Stimulated activated CD8-positive, alpha-beta memory T cell treated with anti-CD3 and anti-CD28 coated beads, Interleukin-15, amount 100 ng/mL, for 48 hours (primary cell): ENCODE data around the gene SCP2.
"Not testable (repeated sequence)": the region's sequence is repeated elsewhere in the genome, so short reads cannot be mapped to it uniquely, and the experiment has no call there.

ENCODE experiments used
- DNase-seq, 2 donors: peaks; one replicate each; pipeline ENCODE4 v3.0.0-alpha.2; 2020; ENCODE audit warnings: low read depth in 2 of 2

Gene SCP2

GRCh38 chr1:52973841-52974240, 46.8 kb downstream of the SCP2 start:
- DNase-seq, result no peak

GRCh38 chr1:52976183-52977035, 49.3 kb downstream of the SCP2 start:
- no peak for DNase-seq

GRCh38 chr1:52978045-52978444, 51.0 kb downstream of the SCP2 start:
- DNase-seq, result no peak

- DNase-seq, result not testable (repeated sequence)
These were observed 65.7 kb downstream of the SCP2 start for GRCh38 chr1:52992733-52993132.

GRCh38 chr1:52994656-52995055, 67.6 kb downstream of the SCP2 start:
- no peak for DNase-seq

- no peak for DNase-seq
These were observed 69.6 kb downstream of the SCP2 start for GRCh38 chr1:52996653-52997052.

GRCh38 chr1:53001128-53001527, 74.1 kb downstream of the SCP2 start:
- no peak for DNase-seq

- DNase-seq, result not testable (repeated sequence)
These were observed 79.5 kb downstream of the SCP2 start for GRCh38 chr1:53006612-53007011.

- DNase-seq, result not testable (repeated sequence)
These were observed 83.2 kb downstream of the SCP2 start for GRCh38 chr1:53010247-53010646.

- DNase-seq, result no peak
These were observed 84.1 kb downstream of the SCP2 start for GRCh38 chr1:53011175-53011574.

- peak; percentile 55 to 59 for DNase-seq
These were observed 87.9 kb downstream of the SCP2 start for GRCh38 chr1:53014791-53015507.

GRCh38 chr1:53015508-53015860, 88.4 kb downstream of the SCP2 start:
- DNase-seq, result no peak

- DNase-seq, result no peak
These were observed 89.6 kb downstream of the SCP2 start for GRCh38 chr1:53016705-53017104.

- no peak for DNase-seq
These were observed 93.5 kb downstream of the SCP2 start for GRCh38 chr1:53020588-53020987.

- DNase-seq, result no peak
These were observed 95.1 kb downstream of the SCP2 start for GRCh38 chr1:53022179-53022578.

- DNase-seq, result no peak
These were observed 96.5 kb downstream of the SCP2 start for GRCh38 chr1:53023546-53023945.

- no peak for DNase-seq
These were observed 97.0 kb downstream of the SCP2 start for GRCh38 chr1:53024117-53024516.

- DNase-seq, result no peak
These were observed 98.1 kb downstream of the SCP2 start for GRCh38 chr1:53025034-53025768.

GRCh38 chr1:53025769-53026112, 98.7 kb downstream of the SCP2 start:
- no peak for DNase-seq

- DNase-seq, result no peak
These were observed 99.2 kb downstream of the SCP2 start for GRCh38 chr1:53026254-53026653.

- no peak for DNase-seq
These were observed 104.7 kb downstream of the SCP2 start for GRCh38 chr1:53031732-53032131.

- DNase-seq, result no peak
These were observed 110.1 kb downstream of the SCP2 start for GRCh38 chr1:53037159-53037558.

- DNase-seq, result no peak
These were observed 111.5 kb downstream of the SCP2 start for GRCh38 chr1:53038566-53038965.
